Measurements from ENCODE around the gene PAN3. TPM values are rescaled to one million over a fixed set of nuclear protein-coding genes. Genes with fewer than 3 reads are reported as not detected.
"Not testable (repeated sequence)": the region's sequence is repeated elsewhere in the genome, so short reads cannot be mapped to it uniquely, and the experiment has no call there.

PAN3 gene
- total RNA-seq, 1 donor from 2014 or later: 42.6 TPM

- peak; percentile 96 for DNase-seq
These were observed 568 bp downstream of the PAN3 start for GRCh38 chr13:28138756-28139470.

DNA sequence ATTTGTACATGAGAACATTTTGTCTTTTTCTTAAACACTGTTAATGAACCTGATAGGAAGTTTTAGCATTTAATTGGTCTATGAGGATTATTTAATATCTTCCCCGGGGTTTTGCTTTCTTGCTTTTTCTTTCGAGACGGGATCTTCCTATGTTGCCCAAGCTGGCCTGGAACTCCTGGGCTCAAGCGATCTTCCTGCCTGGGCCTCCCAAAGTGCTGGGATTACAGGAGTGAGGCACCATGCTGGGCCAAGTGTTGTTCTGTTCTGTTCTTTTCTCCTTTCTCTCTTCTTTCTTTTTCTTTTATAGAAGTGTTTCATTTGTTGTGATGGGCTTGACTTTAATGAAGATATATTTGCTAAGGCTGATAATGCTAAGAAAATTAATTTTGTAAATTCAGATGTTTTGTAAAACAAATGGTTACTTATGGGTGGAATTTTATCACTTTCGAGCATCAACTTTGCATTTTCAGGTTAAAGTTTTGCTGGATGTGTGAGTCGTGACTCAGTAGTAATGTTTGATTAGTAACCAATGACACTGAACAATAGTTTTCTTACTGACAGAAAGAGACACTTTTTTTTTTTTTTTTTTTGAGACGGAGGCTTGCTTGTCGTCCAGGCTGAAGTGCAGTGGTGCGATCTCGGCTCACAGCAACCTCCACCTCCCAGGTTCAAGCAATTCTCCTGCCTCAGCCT lies 2.2 kb downstream of the PAN3 start:
- no peak for DNase-seq

GRCh38 chr13:28141542-28141941 lies 3.2 kb downstream of the PAN3 start:
- DNase-seq: not testable (repeated sequence)

- no peak for DNase-seq
These were observed 6.7 kb downstream of the PAN3 start for GRCh38 chr13:28145049-28145448.

GRCh38 chr13:28147495-28147894 lies 9.2 kb downstream of the PAN3 start:
- no peak for DNase-seq

- DNase-seq: no peak
These were observed 20.7 kb downstream of the PAN3 start for GRCh38 chr13:28159057-28159456.

GRCh38 chr13:28161370-28161769 lies 23.0 kb downstream of the PAN3 start:
- no peak for DNase-seq

GRCh38 chr13:28163587-28163986 lies 25.2 kb downstream of the PAN3 start:
- DNase-seq: no peak

DNA sequence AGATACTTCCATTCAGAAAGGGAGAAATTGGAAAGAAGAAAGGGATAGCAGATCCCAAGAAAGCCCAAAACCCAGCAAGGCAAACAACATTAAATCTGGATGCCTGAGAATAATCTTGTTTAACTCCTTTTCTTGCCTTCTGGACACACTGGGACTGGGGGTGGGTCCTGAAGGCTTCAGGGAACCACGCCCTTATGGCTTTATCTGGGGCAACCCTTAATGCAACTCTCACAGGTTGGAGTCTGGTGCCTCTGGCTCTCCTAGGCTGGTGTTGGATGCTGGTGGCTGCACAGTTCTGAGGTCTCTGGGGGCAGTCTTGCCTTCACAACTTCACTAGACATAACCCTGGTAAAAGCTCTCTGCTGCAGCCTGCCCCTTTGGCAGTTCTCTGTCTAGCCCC lies 27.9 kb downstream of the PAN3 start:
- DNase-seq: no peak

DNA sequence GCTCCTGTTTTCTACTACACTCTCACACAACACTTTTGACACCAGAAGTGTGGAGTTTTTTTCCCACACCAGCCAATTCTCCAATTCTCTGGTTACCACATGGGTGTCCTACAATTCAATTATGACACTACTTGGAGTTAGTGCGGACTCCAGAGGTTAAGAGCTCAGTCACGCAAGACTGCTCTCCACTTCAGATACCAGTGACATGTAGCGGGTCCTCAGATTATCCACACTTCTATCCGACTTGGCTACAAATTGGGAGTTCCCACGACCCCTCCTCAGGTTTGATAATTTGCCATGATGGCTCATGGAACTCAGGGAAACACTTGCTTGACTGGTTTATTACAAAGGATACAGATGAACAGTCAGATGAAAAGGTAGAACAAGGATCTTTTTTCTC lies 32.9 kb downstream of the PAN3 start:
- no peak for DNase-seq

GRCh38 chr13:28172947-28173346 lies 34.6 kb downstream of the PAN3 start:
- no peak for DNase-seq

- no peak for DNase-seq
These were observed 35.4 kb downstream of the PAN3 start for GRCh38 chr13:28173793-28174192.

GRCh38 chr13:28177327-28177726 lies 39.0 kb downstream of the PAN3 start:
- no peak for DNase-seq

GRCh38 chr13:28177877-28178276 lies 39.5 kb downstream of the PAN3 start:
- no peak for DNase-seq

DNA sequence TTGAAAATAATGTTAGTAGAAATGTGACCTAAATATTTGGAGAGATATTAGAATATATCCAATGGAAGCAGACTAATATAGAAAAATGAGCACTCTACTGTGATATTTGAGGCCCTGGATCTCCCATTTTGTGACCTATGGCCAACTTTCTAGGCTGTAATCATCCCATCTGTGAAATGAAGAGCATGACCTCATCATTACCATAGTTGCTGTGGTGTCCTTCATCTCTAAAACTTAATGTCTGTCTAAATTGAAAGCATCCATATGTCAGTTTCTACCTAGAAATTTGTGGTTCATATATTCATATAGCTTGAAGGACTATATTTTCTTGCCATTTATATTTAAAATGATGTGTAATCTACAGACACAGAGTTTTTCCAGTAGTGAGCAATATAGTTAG lies 41.6 kb downstream of the PAN3 start:
- DNase-seq: no peak

DNA sequence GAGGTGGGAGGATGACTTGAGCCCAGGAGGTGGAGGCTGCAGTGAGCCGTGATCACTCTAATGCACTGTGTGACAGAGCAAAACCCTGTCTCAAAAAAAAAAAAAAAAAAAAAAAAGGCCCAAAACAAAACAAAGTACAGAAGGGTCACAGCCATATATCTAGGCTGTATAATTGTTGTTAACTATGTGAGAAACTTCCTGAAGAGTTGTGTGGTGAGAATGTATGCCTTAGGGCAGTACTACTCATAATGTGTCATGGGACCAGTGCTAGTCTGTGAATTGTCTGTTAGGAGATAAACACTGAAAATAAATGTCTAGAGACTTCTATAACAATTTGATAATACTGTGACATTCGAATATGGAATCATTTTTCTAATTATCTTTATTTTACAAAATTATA lies 43.1 kb downstream of the PAN3 start:
- DNase-seq: no peak

DNA sequence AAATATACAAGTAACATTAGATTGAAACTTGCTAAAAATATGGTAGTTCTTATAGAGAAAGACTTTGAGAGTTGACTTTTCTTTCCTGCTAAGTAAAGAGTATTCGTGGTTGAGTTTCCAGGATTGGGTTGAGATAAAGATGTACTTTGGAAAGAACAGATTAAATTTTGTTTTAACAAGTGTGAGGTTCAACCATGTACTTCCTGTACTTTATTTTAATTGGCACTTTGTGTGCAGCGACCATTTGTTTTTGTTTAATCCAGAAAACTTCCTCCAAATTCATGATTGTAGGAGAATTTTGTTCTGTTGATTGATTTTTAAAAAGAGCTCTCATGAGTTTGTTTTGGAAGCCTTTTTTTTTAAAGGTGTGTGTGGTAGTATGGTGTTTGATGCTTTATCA lies 46.9 kb downstream of the PAN3 start:
- no peak for DNase-seq

GRCh38 chr13:28199089-28199488 lies 60.7 kb downstream of the PAN3 start:
- DNase-seq: no peak

GRCh38 chr13:28204043-28204442 lies 65.7 kb downstream of the PAN3 start:
- no peak for DNase-seq

GRCh38 chr13:28204690-28205443 lies 66.5 kb downstream of the PAN3 start:
- DNase-seq: no peak

DNA sequence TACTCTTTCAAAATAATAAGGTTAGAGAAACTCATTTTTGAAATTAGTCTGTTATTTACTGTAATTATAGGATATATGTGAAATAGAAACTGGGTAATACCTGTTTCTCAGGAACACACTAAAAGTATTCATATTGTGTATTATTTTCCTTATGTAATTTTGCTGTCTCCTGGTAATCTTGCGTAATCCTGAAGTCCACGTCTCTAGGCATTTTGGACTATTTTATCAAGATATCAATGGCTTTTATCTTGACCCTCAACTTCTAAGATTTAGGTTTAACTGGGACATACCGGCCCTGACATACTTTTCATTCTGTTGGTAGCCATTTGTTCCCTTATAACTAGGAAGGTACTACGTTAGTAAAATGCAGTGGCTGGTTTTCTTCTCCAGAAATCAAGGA lies 80.3 kb downstream of the PAN3 start:
- no peak for DNase-seq

DNA sequence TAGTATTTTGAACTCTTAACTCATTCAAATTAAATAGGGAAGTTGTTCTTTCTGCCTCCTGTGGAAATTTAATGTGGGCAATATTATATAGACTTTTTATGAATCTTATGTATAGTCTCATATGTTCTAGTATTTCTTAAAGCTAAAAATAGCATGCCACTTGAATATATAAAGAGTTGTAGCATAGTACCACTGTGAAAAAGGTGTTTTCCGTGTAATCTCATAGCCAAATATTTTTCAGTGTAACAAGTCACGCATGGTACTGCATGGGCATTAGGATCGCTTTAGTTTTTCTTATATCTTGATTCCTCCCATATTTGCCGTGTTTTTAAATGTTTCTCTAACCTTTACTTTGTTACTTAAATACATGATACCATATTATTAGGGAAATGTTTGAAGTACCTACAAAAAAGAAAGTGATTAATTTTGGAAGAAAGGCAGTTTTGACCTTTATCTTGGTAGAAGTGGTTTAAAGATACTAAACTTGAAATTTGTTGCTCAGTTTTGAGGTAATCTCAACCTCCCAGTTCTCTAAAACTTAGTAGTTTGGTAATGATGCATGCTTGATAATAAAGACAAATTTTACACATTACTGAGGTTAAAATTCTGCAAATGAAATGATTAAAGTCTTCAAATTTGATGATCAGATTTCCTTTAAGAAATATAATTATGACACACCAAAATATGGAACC lies 81.2 kb downstream of the PAN3 start:
- DNase-seq: no peak

DNA sequence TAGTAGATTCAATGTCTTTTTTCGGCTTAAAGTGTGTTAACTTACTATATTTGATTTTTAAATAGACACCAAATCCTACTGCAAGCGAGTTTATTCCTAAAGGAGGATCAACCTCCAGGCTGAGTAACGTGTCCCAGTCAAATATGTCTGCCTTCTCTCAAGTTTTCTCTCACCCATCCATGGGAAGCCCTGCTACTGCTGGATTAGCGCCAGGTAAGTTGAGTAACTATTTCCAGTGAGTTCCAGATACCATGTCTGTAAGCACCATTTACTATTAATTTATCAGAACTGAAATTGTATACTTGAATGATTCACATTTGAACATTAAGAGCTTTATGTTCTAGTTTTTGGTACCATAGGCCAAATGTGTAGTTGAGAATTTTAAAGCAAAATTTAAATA lies 81.8 kb downstream of the PAN3 start:
- no peak for DNase-seq

Measured in skin of body (tissue), 2 donors.